SU-DHL-6 (cell line): ENCODE results near the gene GMIP.

Experiments used
- H2AFZ ChIP-seq: fragments of 200-600 bp; sonication (generic); 2 replicates; pipeline ENCODE4 v1.6.1; 2014; ENCODE audit warnings: low read depth, mild to moderate bottlenecking, moderate library complexity, mixed read lengths, antibody characterized with exemption, low read length; ENCODE audit not compliant: severe bottlenecking
- H3F3A ChIP-seq: fragments of 200-600 bp; shearing (Covaris generic); 2 replicates; pipeline ENCODE4 v1.6.0; 2016; ENCODE audit warnings: antibody characterized with exemption, mild to moderate bottlenecking; ENCODE audit not compliant: insufficient read depth
- H3K27ac ChIP-seq: fragments of 200-600 bp; sonication (generic); 2 replicates; pipeline ENCODE4 v1.5.1; 2016; ENCODE audit warnings: low read depth, mild to moderate bottlenecking, low read length, moderate library complexity, mixed read lengths
- H3K27me3 ChIP-seq: fragments of 200-600 bp; sonication (generic), shearing (Covaris generic); 2 replicates; pipeline ENCODE4 v1.6.0; 2014; ENCODE audit warnings: mild to moderate bottlenecking, low read length
- H3K36me3 ChIP-seq: fragments of 200-600 bp; sonication (generic); 2 replicates; pipeline ENCODE4 v1.6.1; 2014; ENCODE audit warnings: mild to moderate bottlenecking, low read length, mixed read lengths
- H3K4me2 ChIP-seq: fragments of 300-600, 200-600 bp; shearing (Covaris generic), sonication (generic); 2 replicates; pipeline ENCODE4 v1.6.0; 2014; ENCODE audit warnings: low read length, low read depth, mild to moderate bottlenecking; ENCODE audit not compliant: poor library complexity, severe bottlenecking
- H3K4me3 ChIP-seq: fragments of 200-600 bp; sonication (generic); 2 replicates; pipeline ENCODE4 v1.5.1; 2014; ENCODE audit warnings: antibody characterized with exemption, low read length, mild to moderate bottlenecking, mixed read lengths; ENCODE audit not compliant: insufficient read depth, poor library complexity, severe bottlenecking
- H3K79me2 ChIP-seq: fragments of 200-600 bp; sonication (generic); 2 replicates; pipeline ENCODE4 v1.6.1; 2014; ENCODE audit warnings: mild to moderate bottlenecking, low read length, moderate library complexity; ENCODE audit not compliant: insufficient read depth
- H3K9ac ChIP-seq: fragments of 200-600 bp; sonication (generic); 2 replicates; pipeline ENCODE4 v1.7.0; 2014; ENCODE audit warnings: mild to moderate bottlenecking, low read length
- H3K9me2 ChIP-seq: fragments of 200-600 bp; sonication (generic); replicated peaks from 2 replicates; pipeline ENCODE4 v1.6.1; 2014; ENCODE audit warnings: low read length; ENCODE audit not compliant: insufficient read depth
- H3K9me3 ChIP-seq: fragments of 200-600 bp; sonication (generic); 2 replicates; pipeline ENCODE4 v1.6.1; 2014; ENCODE audit warnings: low read length, mixed read lengths; ENCODE audit not compliant: insufficient read depth
- H4K20me1 ChIP-seq: fragments of 200-600 bp; sonication (generic); 2 replicates; pipeline ENCODE4 v1.6.1; 2014; ENCODE audit warnings: low read depth, mild to moderate bottlenecking, antibody characterized with exemption, low read length, moderate library complexity, mixed read lengths
- CTCF ChIP-seq: fragments of 200-600 bp; sonication (generic); IDR thresholded peaks from one replicate; pipeline ENCODE4 v1.5.1; 2017; ENCODE audit warnings: antibody characterized with exemption, mild to moderate bottlenecking, low read length, moderate library complexity; ENCODE audit not compliant: insufficient read depth, poor library complexity, severe bottlenecking
- EZH2phosphoT487 ChIP-seq: fragments of 200-600 bp; sonication (generic), shearing (Covaris generic); conservative IDR thresholded peaks from 2 replicates; pipeline ENCODE4 v1.6.1; 2018; ENCODE audit warnings: mild to moderate bottlenecking, antibody characterized with exemption, low read length, moderate library complexity, mixed read lengths

The GMIP gene

GRCh38 chr19:19637523-19638251 lies 5.8 kb downstream of the GMIP start:
- Histone ChIP-seq H3K36me3 (0 out of 2 replicates have a peak, but pooled peaks cover 3% of the 10 kb centered on the region), H3F3A (no peaks in the 10 kb centered on the region), H3K4me3 (no peak overlapping the region), H3K9me2 (no peaks in the 10 kb centered on the region), H2AFZ (no peak overlapping the region), H4K20me1 (no peaks in the 10 kb centered on the region), H3K27me3 (no peaks in the 10 kb centered on the region), H3K9me3 (no peaks in the 10 kb centered on the region), H3K4me2 (no peak overlapping the region), H3K9ac (no peak overlapping the region), H3K27ac (no peak overlapping the region), H3K79me2 (peaks cover 14% of the 10 kb centered on the region)
- TF ChIP-seq EZH2phosphoT487 (no peak), CTCF (no peak)

GRCh38 chr19:19637186-19637522 lies 6.3 kb downstream of the GMIP start:
- no peak overlapping the region for H2AFZ ChIP-seq
- 0 out of 2 replicates have a peak, but pooled peaks cover 3% of the 10 kb centered on the region for H3K36me3 ChIP-seq
- H3K4me3 ChIP-seq: no peak overlapping the region
- H3K9me3 ChIP-seq: no peaks in the 10 kb centered on the region
- H3K4me2 ChIP-seq: no peak overlapping the region
- H3K27ac ChIP-seq: no peak overlapping the region
- no peaks in the 10 kb centered on the region for H3K9me2 ChIP-seq
- no peaks in the 10 kb centered on the region for H3K27me3 ChIP-seq
- peaks cover 9% of the 10 kb centered on the region for H3K79me2 ChIP-seq
- no peaks in the 10 kb centered on the region for H4K20me1 ChIP-seq
- no peaks in the 10 kb centered on the region for H3F3A ChIP-seq
- no peak for TF ChIP-seq CTCF
- no peak for TF ChIP-seq EZH2phosphoT487
- no peak overlapping the region for H3K9ac ChIP-seq

GRCh38 chr19:19636573-19637185 lies 6.8 kb downstream of the GMIP start:
- Histone ChIP-seq H3K27me3 (no peaks in the 10 kb centered on the region), H3K4me3 (no peak overlapping the region), H2AFZ (no peak overlapping the region), H3K36me3 (0 out of 2 replicates have a peak, but pooled peaks cover 3% of the 10 kb centered on the region), H3K9me3 (no peaks in the 10 kb centered on the region), H3K27ac (no peak overlapping the region), H3K9me2 (no peaks in the 10 kb centered on the region), H4K20me1 (no peaks in the 10 kb centered on the region), H3K79me2 (peaks cover 4% of the 10 kb centered on the region; the same call in 1 of the 2 replicates), H3K4me2 (no peak overlapping the region), H3F3A (no peaks in the 10 kb centered on the region), H3K9ac (no peak overlapping the region)
- no peak for TF ChIP-seq EZH2phosphoT487
- TF ChIP-seq CTCF: no peak
